HG02610 (cell line): ENCODE measurements around the gene KIF25.

Source experiments
- ATAC-seq: cut with Tn5 transposase; IDR thresholded peaks from one replicate; pipeline ENCODE4 v1.9.1; 2021; ENCODE audit warnings: mild to moderate bottlenecking, moderate library complexity; ENCODE audit not compliant: unreplicated experiment

KIF25 gene

GRCh38 chr6:168035098-168035660 lies 37.7 kb downstream of the KIF25 start:
- ATAC-seq: no peak

DNA sequence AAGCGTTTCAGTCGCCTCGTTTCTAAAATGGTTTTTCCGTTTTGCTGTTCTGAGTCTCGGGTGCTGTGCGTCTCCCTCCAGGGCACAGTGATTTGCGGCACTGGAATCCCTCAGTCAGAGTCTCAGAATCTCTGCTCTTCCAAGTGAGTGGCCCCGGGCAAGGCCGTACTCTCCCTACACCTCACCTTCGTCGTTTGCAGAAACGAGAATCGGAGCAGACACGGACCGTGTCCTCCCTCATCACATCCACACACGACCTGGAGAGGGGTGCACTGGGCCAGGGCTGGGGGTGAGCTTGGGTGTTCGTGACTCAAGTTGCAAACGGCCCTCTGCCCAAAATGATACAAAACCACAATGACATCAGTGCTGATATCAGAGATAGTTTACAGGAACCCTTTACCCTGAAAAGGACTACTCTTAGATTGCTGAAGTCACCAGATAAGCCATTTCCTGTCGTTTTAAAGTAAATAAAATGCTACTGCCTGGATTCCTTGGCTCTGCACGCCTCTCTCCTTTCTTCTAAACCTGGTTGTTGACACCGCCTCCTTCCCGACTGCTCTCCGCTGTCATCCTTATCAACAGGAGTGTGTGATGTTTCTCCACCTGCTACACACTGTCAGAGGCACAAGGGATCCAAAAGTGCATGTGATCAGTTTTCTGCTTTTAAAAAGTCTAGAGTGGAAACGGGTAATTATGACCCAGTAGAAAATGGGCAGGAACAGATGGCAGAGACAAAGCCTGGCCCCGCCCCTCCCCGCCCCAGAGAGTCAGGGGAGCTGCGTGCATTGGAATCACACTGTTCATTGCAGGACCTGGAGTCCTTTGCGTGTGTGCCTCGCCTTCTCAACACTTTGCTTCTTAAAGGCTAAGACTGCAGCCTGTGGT lies 38.4 kb downstream of the KIF25 start:
- no peak for ATAC-seq

GRCh38 chr6:168037242-168037641 lies 39.8 kb downstream of the KIF25 start:
- no peak for ATAC-seq

- no peak for ATAC-seq
These were observed 40.4 kb downstream of the KIF25 start for GRCh38 chr6:168037856-168038255.

DNA sequence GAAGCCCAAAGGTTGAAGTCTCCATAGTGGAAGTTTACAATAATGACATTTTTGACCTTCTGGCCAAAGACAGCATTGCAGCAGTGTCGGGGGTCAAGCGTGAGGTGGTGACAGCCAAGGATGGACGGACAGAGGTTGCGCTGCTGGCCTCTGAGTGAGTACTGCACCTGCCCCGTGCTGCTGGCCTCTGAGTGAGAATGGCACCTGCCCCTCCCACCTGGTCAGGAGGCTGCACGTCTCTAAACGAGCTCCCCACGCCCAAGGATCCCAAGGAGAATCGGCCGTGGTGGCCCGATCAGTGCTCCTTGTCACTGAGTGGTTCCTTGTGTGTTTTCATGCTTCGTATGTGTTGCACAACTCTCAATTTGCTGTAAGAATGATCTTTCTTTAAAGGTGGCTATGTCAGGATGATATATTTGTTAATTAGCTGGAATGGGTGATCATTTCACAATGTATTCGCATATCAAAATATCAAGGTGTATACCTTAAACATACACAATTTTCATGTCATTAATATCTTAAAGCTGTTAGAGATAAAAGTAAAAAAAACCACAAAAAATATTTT lies 41.2 kb downstream of the KIF25 start:
- no peak for ATAC-seq

DNA sequence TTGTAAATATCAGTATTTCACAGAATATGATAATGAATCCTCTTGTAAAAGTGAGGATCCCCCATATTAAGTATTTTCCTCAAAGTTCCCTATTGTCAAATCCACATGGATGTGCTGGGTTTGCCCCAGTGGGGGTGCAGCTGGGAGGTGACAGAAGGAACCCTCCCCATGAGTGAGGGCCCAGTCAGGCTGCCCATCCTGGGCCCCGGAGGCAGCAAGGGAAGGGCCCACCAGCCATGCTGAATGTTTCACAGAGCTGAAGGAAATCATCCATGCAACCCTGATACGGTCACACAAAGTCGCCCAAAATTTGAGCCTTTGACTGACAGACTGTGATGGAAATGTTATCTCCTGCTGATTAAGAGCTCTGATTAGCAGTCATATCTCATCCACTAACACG lies 41.8 kb downstream of the KIF25 start:
- no peak for ATAC-seq

- ATAC-seq: no peak
These were observed 42.4 kb downstream of the KIF25 start for GRCh38 chr6:168039849-168040248.

GRCh38 chr6:168040856-168041496 lies 43.5 kb downstream of the KIF25 start:
- no peak for ATAC-seq

- no peak for ATAC-seq
These were observed 44.5 kb downstream of the KIF25 start for GRCh38 chr6:168041928-168042327.

DNA sequence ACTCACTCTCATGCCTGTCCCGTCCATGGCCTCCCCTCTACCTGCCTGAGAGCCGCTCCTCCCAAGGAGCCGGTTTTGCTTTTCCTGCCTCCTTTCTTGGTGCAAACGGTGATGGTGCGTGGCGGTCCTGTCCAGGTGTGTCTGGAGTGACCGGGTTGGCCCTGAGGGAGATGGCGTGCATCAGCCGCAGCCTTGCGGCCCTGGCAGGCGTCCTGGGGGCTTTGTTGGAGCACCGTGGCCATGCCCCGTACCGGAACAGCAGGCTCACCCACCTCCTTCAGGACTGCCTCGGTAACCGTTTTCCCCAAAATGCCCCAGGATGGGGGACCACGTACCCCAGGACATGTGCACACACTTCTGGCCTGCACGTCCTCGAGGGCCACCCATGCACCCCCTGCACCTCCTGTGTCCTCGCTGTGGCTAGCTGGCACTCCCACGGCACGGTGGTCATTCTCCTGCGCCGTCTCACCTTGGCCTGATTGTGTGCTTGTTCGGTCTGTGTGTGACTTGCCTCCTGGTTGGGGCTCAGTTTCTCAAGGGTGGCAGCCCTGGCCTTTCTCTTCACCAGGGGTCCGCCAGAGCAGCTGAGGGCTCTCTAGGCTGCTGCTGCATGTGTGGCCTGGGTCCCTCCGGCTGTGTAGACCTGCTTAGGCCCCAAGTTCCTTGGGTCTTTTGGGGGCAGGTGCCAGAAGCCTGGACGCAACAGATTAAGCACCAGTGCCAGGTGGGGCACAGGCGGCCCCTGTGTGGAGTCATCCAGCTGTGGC lies 45.1 kb downstream of the KIF25 start:
- no peak for ATAC-seq

- ATAC-seq: no peak
These were observed 45.8 kb downstream of the KIF25 start for GRCh38 chr6:168043193-168043847.

DNA sequence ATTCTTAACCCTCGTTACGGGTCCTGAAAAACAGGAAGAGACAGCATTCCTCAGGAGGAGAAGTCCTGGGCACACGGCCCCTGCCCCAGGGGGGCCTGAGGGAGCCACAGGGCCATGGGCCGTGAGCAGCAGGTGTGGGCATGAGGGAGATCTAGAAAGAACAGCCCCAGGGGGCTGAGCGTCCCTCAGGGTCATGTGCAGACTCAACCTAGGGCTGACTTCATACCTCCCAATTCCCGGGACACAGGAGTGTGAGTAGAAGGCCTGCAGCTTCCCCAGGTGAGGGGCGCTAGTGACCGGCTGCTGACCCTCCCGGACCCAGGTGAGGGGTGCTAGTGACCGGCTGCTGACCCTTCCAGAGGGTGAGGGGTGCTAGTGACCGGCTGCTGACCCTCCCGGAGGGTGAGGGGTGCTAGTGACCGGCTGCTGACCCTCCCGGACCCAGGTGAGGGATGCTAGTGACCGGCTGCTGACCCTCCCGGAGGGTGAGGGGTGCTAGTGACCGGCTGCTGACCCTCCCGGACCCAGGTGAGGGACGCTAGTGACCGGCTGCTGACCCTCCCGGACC lies 46.5 kb downstream of the KIF25 start:
- ATAC-seq: no peak

DNA sequence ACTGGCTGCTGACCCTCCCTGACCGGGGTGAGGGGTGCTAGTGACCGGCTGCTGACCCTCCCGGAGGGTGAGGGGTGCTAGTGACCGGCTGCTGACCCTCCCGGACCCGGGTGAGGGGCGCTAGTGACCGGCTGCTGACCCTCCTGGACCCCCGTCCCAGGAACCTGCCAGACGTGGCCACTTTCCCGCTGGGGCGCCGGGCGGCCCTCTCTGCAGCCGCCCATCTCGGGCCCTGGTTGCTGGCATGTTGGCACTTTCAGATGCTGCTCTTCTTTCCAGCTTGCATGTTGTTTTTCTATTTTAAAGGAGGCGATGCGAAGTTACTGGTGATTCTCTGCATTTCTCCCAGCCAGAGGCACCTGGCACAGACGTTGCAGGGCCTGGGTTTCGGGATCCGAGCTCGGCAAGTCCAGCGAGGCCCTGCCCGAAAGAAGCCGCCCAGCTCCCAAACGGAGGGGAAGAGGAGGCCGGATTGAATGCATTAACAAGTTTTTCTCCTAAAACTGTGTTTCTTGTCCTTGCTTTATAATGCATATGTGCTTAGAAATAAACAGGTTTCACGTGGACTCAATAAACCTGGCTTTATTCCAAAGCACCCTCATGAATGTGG lies 47.2 kb downstream of the KIF25 start:
- ATAC-seq: no peak

- ATAC-seq: no peak
These were observed 47.7 kb downstream of the KIF25 start for GRCh38 chr6:168045141-168045691.

DNA sequence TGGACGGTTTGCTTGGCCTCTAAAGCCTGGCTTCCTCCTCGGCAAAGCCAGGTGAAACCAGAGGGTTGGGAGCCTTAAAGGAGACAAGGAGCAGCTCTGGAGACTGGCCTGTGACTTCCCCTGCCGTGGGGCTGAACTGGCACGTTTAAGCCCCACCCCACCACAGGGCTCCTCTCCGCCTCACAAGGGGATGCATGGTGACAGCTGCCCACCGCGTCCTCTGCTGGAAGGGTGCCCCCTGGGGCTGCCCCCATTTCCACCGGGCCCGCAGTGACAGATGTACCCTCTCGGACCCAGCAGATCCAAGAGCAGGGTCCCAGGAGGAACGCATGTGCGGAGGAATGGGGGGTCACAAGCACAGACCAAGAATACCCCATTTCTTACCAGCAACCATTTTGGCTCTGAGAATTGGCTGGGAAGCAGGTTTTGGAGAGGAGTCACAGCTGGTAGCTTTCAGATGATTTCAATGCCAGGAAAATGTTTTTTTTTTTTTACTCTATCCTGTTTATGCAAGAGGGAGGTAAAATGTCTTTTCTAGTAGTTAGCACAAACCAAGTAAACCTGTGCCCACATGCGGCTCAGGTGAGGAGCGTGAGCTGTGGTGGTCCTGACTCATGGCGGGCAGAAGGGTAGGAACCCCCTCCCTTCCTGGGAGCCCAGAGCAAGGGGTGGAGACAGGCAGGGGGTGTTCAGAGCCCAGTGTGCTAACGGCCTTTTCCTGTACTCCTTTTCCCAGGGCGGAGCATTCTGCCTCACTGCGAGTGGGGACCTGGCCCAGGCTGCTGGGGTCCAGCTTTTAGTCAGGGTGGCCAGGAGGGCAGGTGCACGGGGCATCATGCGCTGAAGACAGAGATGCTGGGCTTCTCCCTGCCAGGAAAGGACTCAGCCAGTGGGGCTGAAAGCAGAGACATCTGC lies 48.5 kb downstream of the KIF25 start:
- no peak for ATAC-seq

DNA sequence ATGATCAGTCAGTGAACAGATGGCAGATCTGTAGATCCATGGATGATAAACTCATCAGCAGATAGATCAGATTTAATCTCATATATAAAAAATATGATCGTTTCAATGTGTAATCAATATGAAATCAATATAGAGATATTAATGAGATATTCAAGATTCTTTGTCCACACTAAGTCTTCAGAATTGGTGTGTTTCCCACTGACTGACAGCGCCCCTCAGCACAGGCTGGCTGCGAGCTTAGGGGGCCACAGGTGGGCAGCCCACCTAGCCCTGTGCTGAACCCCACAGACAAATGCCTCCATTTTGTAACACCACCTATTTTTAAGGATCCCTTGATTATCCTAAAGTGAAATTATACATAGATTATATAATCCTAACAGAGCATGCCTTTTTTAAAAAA lies 49.2 kb downstream of the KIF25 start:
- no peak for ATAC-seq

DNA sequence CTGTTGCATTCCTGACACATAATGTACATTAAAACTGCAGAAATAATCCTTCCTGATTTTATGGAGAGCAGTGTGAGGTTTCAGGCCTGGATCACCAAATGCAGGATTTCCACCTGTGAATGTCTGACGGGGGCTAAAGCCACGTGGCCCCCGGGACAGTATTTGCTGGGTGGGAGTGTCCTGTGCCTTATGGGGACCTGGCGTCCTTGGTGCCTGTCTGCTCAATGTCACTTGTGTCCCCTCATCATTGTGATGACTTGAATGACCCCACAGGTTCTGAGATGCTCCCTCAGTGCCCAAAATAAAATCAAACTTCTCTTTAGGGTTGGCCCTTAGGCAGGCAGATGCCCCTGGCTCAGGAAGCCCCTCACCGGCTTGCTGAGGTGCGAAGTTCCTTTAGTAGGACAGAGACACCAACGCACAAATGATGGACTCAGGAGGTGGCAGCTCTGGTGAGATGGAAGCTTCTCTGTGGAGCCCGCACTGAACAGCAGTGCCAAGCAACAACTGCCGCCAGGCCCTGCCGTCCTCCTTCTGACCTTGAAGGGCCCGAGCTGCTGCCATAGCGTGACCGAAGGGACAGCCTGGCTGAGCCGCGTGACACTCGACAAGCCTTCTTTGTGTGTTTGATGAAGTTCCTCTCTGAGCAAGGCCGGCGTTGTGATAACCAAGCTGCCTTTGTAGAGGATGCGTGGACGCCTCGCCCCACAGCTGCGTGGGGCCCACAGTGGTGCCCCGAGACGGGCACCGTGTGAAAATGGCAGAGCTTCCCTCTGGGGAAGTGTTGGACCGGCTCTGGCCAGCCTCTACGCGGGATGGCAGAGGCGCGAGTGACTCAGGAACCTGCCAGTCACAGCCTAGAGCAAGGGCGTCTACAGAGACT lies 50.6 kb downstream of the KIF25 start:
- ATAC-seq: no peak

- ATAC-seq: no peak
These were observed 51.2 kb downstream of the KIF25 start for GRCh38 chr6:168048724-168049025.
